Ectodermal cell (in vitro differentiated cells): ENCODE measurements around the gene SH2D4B.

ENCODE experiments used
- H3K27ac ChIP-seq: 2 replicates; pipeline ENCODE4 v1.7.0; 2013; ENCODE audit warnings: mild to moderate bottlenecking, low read depth, low read length; ENCODE audit not compliant: insufficient read depth, poor library complexity, severe bottlenecking
- H3K27me3 ChIP-seq: 2 replicates; pipeline ENCODE4 v1.7.0; 2013; ENCODE audit warnings: mild to moderate bottlenecking, low read length; ENCODE audit not compliant: insufficient read depth, control insufficient read depth, poor library complexity, severe bottlenecking
- H3K36me3 ChIP-seq: one replicate; pipeline ENCODE4 v1.7.0; 2013; ENCODE audit warnings: low read length; ENCODE audit not compliant: control insufficient read depth, insufficient read depth
- H3K4me1 ChIP-seq: one replicate; pipeline ENCODE4 v1.7.0; 2013; ENCODE audit warnings: low read length; ENCODE audit not compliant: control insufficient read depth, insufficient read depth
- H3K4me3 ChIP-seq: 2 replicates; pipeline ENCODE4 v1.7.0; 2013; ENCODE audit warnings: low read depth, low read length, control low read depth; ENCODE audit not compliant: insufficient read depth
- H3K9me3 ChIP-seq: 2 replicates; pipeline ENCODE4 v1.7.0; 2013; ENCODE audit warnings: mild to moderate bottlenecking, low read length, moderate library complexity; ENCODE audit not compliant: control insufficient read depth
- WGBS, 2 experiments: methylation state at CpG; one replicate each; pipeline ENCODE4 v1.1.7; 2013; ENCODE audit warnings: missing lambda C conversion rate in 2 of 2; 5-methylcytosine and 5-hydroxymethylcytosine counted together

SH2D4B gene

DNA sequence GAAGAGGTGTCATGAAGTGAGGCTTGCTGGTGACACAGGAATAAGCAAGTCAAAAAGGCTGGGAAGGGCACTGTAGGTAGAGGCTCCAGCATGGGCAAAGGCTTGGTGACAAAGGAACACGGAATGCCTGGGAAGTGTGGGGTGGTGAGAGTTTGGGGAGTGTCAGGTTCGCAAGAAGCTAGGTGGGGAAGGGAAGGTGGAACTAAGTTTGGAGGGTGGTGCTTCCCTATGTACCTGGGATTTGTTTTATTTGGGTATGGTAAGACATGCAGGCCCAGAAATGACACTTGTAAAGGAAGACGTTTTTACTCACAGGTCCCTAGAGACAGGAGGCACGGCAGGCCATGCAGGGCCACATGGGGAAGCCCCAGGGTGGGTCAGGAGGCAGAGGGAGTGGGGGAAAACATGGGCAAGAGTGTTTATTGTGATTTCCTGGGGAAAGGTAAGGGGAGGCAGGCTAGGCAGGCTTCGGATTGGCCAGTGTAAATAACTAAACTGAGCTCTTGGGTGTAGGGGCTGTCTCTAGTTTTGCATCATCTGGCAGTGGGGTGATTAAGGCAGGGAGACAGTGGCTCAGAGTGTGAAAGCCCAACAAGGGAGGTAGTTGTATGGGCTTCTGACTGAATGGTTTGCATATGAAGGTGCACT, 52.1 kb downstream of the SH2D4B start:
- Histone ChIP-seq H3K27ac (no peak overlapping the region), H3K4me3 (no peak overlapping the region), H3K27me3 (no peaks in the 10 kb centered on the region), H3K4me1 (no peaks in the 10 kb centered on the region), H3K36me3 (no peaks in the 10 kb centered on the region), H3K9me3 (no peaks in the 10 kb centered on the region)
- 80 to 82% methylated on average over 5 of the region's 5 CpGs for WGBS, 2 experiments

DNA sequence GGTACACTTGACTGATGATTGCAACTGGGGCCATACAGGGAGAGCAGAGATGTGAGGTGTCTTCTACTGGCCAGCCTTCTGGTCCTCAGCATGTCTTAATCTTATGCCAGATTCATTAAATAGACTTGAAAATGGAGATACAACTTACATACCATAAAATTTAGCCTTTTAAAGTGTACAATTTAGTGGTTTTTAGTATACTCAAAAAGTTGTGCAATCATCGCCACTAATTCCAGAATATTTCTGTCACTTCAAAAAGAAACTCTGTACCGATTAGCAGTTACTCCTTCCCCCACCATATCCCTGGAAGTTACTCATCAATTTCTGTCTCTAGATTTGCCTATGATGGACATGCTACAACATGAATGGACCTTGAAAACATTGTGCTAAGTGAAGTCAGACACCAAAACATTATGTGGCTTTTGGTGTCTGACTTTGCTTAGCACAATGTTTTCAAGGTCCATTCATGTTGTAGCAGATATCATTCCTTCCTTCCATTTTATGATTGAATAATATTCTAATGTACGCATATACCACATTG, 53.0 kb downstream of the SH2D4B start:
- Histone ChIP-seq H3K4me3 (no peak overlapping the region), H3K36me3 (no peaks in the 10 kb centered on the region), H3K27me3 (no peaks in the 10 kb centered on the region), H3K27ac (no peak overlapping the region), H3K9me3 (no peaks in the 10 kb centered on the region), H3K4me1 (no peaks in the 10 kb centered on the region)
- WGBS, 2 experiments = 85 to 100% methylated on average over 2 to 3 of the region's 3 CpGs

DNA sequence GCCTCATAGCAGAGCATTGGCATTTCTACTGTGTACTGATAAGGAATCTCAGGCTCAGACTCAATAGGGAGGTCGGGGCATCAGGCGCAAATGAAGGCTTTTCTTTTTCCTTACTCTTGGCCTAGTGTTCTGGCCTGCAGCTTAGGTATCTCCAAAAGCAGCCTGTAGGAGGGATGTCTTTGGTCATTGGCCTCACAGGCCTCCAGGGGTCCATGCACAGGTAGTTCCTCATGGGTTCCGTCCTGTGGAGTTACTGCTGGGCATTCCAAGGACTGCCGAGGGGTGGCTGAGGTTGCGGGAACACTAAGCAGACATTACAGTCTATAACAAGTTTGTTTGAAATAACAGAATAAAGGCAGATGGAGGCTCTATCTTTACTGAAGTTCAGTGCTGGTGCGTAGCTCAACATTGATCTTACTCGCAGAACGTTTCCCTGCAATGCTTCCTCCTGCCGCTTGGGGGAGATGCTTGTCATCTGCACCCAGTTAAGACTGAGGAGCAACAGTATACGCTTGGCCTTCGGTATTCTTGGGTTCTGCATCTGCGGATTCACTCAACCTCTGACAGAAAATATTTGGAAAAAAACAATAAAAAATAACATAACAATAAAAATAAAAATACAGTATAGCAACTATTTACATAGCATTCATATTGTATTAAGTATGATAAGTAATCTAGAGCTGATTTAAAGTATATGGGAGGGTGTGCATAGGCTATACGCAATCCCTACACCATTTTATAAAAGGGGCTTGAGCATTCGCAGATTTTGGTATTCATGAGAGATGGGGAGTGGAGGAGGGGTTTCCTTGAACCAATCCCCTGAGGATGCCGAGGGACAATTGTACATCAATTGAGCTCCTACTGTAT, 58.9 kb downstream of the SH2D4B start:
- H3K36me3 ChIP-seq = no peaks in the 10 kb centered on the region
- H3K4me1 ChIP-seq = no peaks in the 10 kb centered on the region
- H3K4me3 ChIP-seq = no peak overlapping the region
- H3K27me3 ChIP-seq = no peaks in the 10 kb centered on the region
- no peaks in the 10 kb centered on the region for H3K9me3 ChIP-seq
- WGBS, 2 experiments = 66 to 67% methylated on average over 12 to 13 of the region's 15 CpGs
- H3K27ac ChIP-seq = no peak overlapping the region

DNA sequence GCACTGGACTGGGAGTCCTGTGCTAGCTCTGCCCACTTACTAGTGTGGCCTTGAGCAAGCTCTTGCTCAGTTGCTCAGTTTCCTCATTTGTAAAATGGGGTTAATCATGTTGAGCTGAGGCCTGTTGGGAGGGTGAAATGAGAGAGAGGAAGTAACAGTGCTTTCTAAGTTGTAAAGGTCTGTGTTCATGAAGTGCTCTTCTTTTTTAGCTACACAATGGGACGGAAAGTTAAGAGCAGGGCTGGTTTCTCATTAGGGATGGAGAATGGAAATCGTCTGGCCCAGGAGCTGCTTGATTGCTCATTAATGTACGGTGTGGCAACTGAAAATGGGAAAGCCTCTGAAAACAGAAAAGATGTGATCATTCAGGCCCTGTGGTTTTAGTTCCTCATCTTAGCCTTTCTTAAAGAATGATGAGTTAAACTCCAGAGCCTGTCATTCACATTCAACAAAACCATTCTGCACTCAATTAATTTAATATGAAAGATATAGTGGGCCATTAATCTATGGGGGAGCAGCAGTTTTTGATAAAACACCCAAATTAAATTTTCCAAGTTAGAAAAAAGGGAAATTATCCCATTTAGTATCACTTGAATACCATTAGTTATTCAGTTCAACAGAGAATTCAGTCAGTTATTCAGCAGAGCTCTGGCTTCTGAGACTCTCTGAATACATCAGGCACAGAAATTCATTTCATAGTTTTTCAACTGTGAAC, 60.5 kb downstream of the SH2D4B start:
- Histone ChIP-seq H3K27ac (no peak overlapping the region), H3K27me3 (no peaks in the 10 kb centered on the region), H3K4me3 (no peak overlapping the region), H3K36me3 (no peaks in the 10 kb centered on the region), H3K4me1 (no peaks in the 10 kb centered on the region), H3K9me3 (no peaks in the 10 kb centered on the region)
- 89 to 95% methylated on average over 3 of the region's 3 CpGs for WGBS, 2 experiments

DNA sequence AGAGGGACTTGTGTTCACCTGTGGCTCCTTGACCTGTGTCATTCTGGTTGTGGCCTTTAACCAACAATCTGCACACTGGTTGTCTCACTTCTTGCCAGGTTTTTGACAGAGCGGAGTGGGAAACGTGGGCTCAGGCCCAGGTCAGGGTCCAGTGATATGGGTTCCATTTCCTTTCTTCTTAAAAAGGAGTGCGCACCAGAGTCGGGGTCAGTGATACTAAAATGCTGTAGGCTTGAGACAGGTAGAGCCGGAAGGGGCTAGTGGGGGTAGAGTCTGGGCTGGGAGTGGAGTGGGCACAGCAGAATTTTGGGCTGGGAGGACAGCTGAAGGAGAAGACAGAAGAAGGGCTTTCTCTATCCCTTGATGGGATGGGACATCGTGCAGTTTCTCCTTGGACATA, 61.2 kb downstream of the SH2D4B start:
- no peaks in the 10 kb centered on the region for H3K36me3 ChIP-seq
- WGBS, 2 experiments = 93 to 94% methylated on average over 6 of the region's 6 CpGs
- no peaks in the 10 kb centered on the region for H3K27me3 ChIP-seq
- H3K9me3 ChIP-seq = no peaks in the 10 kb centered on the region
- H3K4me3 ChIP-seq = no peak overlapping the region
- H3K4me1 ChIP-seq = no peaks in the 10 kb centered on the region
- H3K27ac ChIP-seq = no peak overlapping the region

DNA sequence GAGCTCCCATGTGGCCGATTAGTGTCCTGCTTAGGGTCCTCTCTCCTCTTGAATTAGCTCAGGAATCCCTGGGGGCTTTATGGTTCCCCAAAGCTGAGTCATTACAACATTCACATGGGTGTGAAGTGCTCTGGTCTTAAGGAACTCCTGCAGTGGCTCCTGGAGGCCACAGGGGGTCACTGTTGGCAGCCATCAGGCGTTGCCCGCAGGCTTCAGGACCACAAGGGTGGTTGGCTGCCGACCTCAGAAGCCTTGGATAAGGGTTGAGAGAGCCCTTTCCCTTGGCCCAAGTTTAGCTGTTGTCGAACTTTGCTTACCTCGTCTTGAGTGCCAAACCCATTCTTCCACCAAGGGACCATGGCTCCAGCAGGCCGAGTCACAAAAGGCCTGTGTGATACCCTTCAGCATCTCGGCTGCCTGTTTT, 61.7 kb downstream of the SH2D4B start:
- Histone ChIP-seq H3K36me3 (no peaks in the 10 kb centered on the region), H3K4me1 (no peaks in the 10 kb centered on the region), H3K9me3 (no peaks in the 10 kb centered on the region), H3K27me3 (no peaks in the 10 kb centered on the region), H3K27ac (no peak overlapping the region), H3K4me3 (no peak overlapping the region)
- 32 to 34% methylated on average over 8 of the region's 8 CpGs for WGBS, 2 experiments

DNA sequence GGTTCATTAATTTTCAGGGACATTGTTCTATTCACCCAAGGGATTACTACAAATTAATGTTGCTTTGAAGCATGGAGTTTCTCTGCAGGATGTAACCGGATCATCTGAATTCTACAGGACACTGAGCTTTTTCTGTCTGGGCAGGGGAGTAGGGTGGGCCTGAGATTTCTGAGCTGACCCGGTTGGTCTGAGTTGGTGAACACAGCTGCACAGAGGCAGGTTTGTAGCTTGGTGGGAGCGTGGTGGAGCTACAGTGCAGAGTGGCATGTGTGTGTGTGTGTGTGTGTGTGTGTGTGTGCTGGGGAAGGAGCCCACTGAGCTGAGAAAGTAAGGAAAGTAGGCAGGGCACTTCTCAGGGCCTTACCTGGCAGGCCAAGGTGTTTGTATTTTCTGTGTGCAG, 62.6 kb downstream of the SH2D4B start:
- no peak overlapping the region for H3K27ac ChIP-seq
- H3K36me3 ChIP-seq = no peaks in the 10 kb centered on the region
- H3K4me3 ChIP-seq = no peak overlapping the region
- no peaks in the 10 kb centered on the region for H3K27me3 ChIP-seq
- no peaks in the 10 kb centered on the region for H3K9me3 ChIP-seq
- WGBS, 2 experiments = 92 to 94% methylated on average over 3 of the region's 3 CpGs
- H3K4me1 ChIP-seq = no peaks in the 10 kb centered on the region

DNA sequence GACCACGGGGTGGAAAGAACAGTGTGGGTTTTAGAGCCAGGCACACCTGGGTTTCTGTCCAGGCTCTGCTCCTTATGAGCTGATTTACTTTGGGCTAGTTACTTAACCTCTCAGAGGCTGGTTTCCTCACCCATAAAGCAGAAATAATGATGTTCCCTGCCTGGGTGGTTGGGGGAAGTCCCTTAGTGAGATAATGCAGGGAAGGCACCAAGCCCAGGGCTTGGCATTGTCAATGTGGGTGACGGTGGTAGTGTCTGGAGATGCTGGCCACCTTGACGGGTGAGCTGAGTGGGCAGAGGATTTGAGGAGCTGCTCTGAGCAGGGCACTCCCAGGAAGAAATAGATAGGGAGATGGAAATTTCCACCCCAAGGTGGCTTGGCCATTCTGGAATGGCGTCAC, 65.2 kb downstream of the SH2D4B start:
- Histone ChIP-seq H3K4me1 (no peaks in the 10 kb centered on the region), H3K27me3 (no peaks in the 10 kb centered on the region), H3K36me3 (no peaks in the 10 kb centered on the region), H3K9me3 (no peaks in the 10 kb centered on the region), H3K27ac (no peak overlapping the region), H3K4me3 (no peak overlapping the region)
- WGBS, 2 experiments = 92 to 96% methylated on average over 4 of the region's 4 CpGs

DNA sequence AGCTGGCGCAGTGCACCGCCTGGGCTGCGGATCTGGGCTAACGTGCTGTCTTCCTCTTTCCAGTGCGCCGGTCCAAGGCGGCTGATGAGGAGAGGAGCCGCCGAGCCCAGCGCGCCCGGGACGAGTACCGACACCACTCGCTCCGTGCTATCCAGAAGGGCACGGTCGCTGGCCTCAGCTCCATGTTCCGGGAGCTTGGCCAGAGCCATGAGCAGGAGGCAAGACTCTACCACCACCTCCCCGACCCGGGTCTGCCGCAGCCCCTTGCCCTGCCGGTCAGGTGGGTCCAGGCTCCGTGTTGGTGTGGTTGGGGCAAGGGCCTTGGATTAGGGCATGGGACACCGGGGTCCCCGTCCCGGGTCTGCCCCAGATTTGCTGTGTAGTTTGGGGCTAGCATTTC, 65.8 kb downstream of the SH2D4B start:
- Histone ChIP-seq H3K9me3 (no peaks in the 10 kb centered on the region), H3K4me1 (no peaks in the 10 kb centered on the region), H3K4me3 (no peak overlapping the region), H3K27me3 (no peaks in the 10 kb centered on the region), H3K36me3 (no peaks in the 10 kb centered on the region), H3K27ac (no peak overlapping the region)
- 96% methylated on average over 27 of the region's 27 CpGs for WGBS, 2 experiments

DNA sequence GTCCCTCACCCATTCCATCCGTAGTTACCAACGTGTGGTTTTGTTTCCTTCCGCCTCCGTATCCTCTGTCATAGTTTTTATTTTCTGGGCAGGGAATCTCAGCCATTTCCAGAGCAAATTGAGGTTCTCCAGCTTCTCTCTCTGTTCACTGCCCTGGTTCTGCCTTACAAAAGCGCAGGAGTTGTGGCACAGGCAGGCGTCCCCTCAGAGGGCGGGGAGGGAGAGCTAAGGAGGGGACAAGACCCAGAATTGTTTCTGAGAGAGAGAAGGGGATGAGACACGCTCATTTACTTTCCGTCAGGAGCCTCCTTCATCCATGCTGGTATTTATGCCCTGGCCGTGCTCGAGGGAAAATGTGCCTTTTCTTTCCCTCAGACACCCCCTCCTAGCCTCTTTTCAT, 71.0 kb downstream of the SH2D4B start:
- WGBS, 2 experiments = 66 to 80% methylated on average over 11 of the region's 11 CpGs
- Histone ChIP-seq H3K27me3 (no peaks in the 10 kb centered on the region), H3K4me3 (no peak overlapping the region), H3K4me1 (no peaks in the 10 kb centered on the region), H3K36me3 (no peaks in the 10 kb centered on the region), H3K9me3 (no peaks in the 10 kb centered on the region), H3K27ac (no peak overlapping the region)
